HL-60 (cell line): ENCODE measurements around the gene CYP3A4.
A peak's percentile ranks its signal among the peaks of the same experiment; 100 is the strongest.

Source experiments
- DNase-seq, 2 experiments: peaks; one replicate each; pipeline ENCODE4 v3.0.0-alpha.2; 2010 to 2020; ENCODE audit warnings: low read depth in 1 of 2, low spot score in 1 of 2
- H3K27ac ChIP-seq: fragments of 250-450 bp; sonication (Bioruptor Pico); replicated peaks from 2 replicates; pipeline ENCODE4 v1.5.1; 2020; ENCODE audit warnings: mild to moderate bottlenecking, moderate library complexity
- H3K27me3 ChIP-seq: fragments of 250-450 bp; sonication (Bioruptor Pico); 2 replicates; pipeline ENCODE4 v1.5.1; 2021; ENCODE audit warnings: mild to moderate bottlenecking, moderate library complexity; ENCODE audit not compliant: insufficient read depth, poor library complexity, severe bottlenecking
- H3K4me3 ChIP-seq: replicated peaks from 2 replicates; pipeline ENCODE4 v1.5.1; 2011; ENCODE audit warnings: mild to moderate bottlenecking, control low read depth, low read length; ENCODE audit not compliant: insufficient read depth
- GABPA ChIP-seq: IDR thresholded peaks from 2 replicates; pipeline ENCODE4 v1.6.1; 2012; ENCODE audit warnings: low read depth
- POLR2AphosphoS5 ChIP-seq: IDR thresholded peaks from 2 replicates; pipeline ENCODE4 v1.6.1; 2012; ENCODE audit warnings: low read depth
- SPI1 ChIP-seq: IDR thresholded peaks from 2 replicates; pipeline ENCODE4 v1.6.1; 2012; ENCODE audit warnings: low read depth, mild to moderate bottlenecking, borderline replicate concordance
- long read RNA-seq: library from polyadenylated mRNA; unstranded; transcript quantifications from one replicate; pipeline ENCODE4 v2.0.0, GENCODE V29; 2020
- TF ChIP-seq, protein P1 (sequence below): IDR thresholded peaks from one replicate; pipeline ENCODE4 v1.5.1; 2011; ENCODE audit warnings: low read length, control low read depth, inconsistent platforms; ENCODE audit not compliant: insufficient read depth
- TF ChIP-seq, protein P2 (sequence below): IDR thresholded peaks from 2 replicates; pipeline ENCODE4 v1.6.1; 2012; ENCODE audit warnings: low read depth; ENCODE audit not compliant: insufficient replicate concordance

CYP3A4 gene
- long read RNA-seq: 0 reads

- Histone ChIP-seq H3K4me3 (no peak within 1 kb of the TSS), H3K27me3 (no peaks in the 10 kb centered on the region), H3K27ac (no peak within 1 kb of the TSS)
- DNase-seq: no peak
- TF ChIP-seq SPI1 (no peak), GABPA (no peak), POLR2AphosphoS5 (no peak)
- TF ChIP-seq, protein P1, sequence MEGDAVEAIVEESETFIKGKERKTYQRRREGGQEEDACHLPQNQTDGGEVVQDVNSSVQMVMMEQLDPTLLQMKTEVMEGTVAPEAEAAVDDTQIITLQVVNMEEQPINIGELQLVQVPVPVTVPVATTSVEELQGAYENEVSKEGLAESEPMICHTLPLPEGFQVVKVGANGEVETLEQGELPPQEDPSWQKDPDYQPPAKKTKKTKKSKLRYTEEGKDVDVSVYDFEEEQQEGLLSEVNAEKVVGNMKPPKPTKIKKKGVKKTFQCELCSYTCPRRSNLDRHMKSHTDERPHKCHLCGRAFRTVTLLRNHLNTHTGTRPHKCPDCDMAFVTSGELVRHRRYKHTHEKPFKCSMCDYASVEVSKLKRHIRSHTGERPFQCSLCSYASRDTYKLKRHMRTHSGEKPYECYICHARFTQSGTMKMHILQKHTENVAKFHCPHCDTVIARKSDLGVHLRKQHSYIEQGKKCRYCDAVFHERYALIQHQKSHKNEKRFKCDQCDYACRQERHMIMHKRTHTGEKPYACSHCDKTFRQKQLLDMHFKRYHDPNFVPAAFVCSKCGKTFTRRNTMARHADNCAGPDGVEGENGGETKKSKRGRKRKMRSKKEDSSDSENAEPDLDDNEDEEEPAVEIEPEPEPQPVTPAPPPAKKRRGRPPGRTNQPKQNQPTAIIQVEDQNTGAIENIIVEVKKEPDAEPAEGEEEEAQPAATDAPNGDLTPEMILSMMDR: no peak
- TF ChIP-seq, protein P2, sequence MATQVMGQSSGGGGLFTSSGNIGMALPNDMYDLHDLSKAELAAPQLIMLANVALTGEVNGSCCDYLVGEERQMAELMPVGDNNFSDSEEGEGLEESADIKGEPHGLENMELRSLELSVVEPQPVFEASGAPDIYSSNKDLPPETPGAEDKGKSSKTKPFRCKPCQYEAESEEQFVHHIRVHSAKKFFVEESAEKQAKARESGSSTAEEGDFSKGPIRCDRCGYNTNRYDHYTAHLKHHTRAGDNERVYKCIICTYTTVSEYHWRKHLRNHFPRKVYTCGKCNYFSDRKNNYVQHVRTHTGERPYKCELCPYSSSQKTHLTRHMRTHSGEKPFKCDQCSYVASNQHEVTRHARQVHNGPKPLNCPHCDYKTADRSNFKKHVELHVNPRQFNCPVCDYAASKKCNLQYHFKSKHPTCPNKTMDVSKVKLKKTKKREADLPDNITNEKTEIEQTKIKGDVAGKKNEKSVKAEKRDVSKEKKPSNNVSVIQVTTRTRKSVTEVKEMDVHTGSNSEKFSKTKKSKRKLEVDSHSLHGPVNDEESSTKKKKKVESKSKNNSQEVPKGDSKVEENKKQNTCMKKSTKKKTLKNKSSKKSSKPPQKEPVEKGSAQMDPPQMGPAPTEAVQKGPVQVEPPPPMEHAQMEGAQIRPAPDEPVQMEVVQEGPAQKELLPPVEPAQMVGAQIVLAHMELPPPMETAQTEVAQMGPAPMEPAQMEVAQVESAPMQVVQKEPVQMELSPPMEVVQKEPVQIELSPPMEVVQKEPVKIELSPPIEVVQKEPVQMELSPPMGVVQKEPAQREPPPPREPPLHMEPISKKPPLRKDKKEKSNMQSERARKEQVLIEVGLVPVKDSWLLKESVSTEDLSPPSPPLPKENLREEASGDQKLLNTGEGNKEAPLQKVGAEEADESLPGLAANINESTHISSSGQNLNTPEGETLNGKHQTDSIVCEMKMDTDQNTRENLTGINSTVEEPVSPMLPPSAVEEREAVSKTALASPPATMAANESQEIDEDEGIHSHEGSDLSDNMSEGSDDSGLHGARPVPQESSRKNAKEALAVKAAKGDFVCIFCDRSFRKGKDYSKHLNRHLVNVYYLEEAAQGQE: no peak
Measured at GRCh38 chr7:99784007-99784406, at the start of gene CYP3A4. CYP3A4 (minus strand) TSS chr7:99784184; CDS start chr7:99784081, 103 bp downstream.

DNA sequence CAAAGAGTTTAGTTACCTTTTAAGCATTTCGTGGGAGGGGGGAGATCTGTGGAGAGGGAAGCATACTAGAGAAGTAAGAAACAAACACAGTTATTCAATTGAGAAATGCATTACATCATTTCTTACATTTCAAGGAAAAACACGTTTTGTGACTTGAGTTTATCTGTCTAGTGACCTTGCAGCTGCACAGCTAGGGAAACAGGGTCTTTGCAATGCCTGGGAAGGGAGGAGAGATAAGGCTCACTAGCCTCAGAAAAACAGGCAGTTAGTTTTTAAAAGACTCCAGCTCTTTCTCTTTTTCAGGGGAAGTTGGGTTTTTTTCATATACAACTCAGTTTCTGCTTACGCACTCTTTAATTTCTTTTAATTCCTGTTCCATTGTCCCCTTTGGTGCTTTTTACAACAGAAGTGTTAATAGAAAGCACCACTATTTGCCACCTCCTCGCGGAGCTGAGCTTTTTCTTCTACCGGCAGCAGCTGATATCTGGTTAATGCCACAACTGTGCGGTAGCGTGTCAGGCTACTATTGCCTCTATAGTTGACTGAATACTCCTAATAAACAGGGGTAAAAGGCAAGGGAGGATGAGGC lies 49.4 kb upstream of the CYP3A4 start:
- no peak overlapping the region for H3K27ac ChIP-seq
- DNase-seq: peak in 1 of 2 experiments; percentile 14
- TF ChIP-seq, protein P2: no peak
- TF ChIP-seq POLR2AphosphoS5: no peak
- no peak for TF ChIP-seq GABPA
- TF ChIP-seq, protein P1: no peak
- TF ChIP-seq SPI1: no peak
- H3K27me3 ChIP-seq: no peaks in the 10 kb centered on the region
- no peak overlapping the region for H3K4me3 ChIP-seq

DNA sequence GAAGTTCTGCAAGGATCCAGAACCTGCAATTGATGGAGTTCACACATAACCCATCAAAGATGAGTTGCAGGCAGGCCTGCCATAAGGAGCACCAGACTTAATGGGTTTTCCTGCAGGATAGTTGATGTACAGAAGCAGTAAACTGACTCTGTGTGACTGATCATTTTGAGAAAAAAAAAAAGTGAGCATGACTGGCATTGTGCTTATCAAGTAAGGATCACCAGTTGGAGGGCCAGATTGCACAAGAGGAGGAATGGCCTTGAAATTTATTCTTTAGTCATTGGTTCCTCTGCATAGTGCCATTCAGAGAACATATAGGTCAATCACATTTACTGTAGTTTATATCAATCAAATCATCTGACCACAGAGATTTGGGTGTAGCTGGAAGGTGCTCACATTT lies 47.6 kb upstream of the CYP3A4 start:
- DNase-seq: no peak
- no peak for TF ChIP-seq SPI1
- TF ChIP-seq, protein P2: no peak
- TF ChIP-seq, protein P1: no peak
- TF ChIP-seq GABPA: no peak
- TF ChIP-seq POLR2AphosphoS5: no peak
- Histone ChIP-seq H3K4me3 (no peak overlapping the region), H3K27ac (no peak overlapping the region), H3K27me3 (no peaks in the 10 kb centered on the region)
